HepG2 (cell line): ENCODE measurements around the gene CHST12. TPM values are rescaled to one million over a fixed set of nuclear protein-coding genes. Genes with fewer than 3 reads are reported as not detected.
A peak's percentile ranks its signal among the peaks of the same experiment; 100 is the strongest.

Experiments
- ARID2 ChIP-seq: sonication (generic); formaldehyde crosslinking; IDR thresholded peaks from 2 replicates; pipeline ENCODE4 v1.8.1; 2022; ENCODE audit warnings: mild to moderate bottlenecking, missing genetic modification reagents, borderline replicate concordance
- ATM ChIP-seq: fragments of 450-650 bp; IDR thresholded peaks from 2 replicates; pipeline ENCODE4 v1.7.1; 2017; ENCODE audit warnings: mild to moderate bottlenecking, borderline replicate concordance
- GZF1 ChIP-seq: sonication (generic); formaldehyde crosslinking; IDR thresholded peaks from 2 replicates; pipeline ENCODE4 v1.5.1; 2020; ENCODE audit warnings: mild to moderate bottlenecking, missing genetic modification reagents
- KDM2A ChIP-seq: sonication (generic); formaldehyde crosslinking; IDR thresholded peaks from 2 replicates; pipeline ENCODE4 v1.4.0; 2020; ENCODE audit warnings: low read depth, missing genetic modification reagents, borderline replicate concordance
- RBAK ChIP-seq: sonication (generic); formaldehyde crosslinking; IDR thresholded peaks from 2 replicates; pipeline ENCODE4 v1.5.1; 2020; ENCODE audit warnings: mild to moderate bottlenecking, missing genetic modification reagents
- SYNCRIP ChIP-seq: fragments of 200-400 bp; formaldehyde crosslinking; IDR thresholded peaks from 2 replicates; pipeline ENCODE4 v1.6.1; 2018; ENCODE audit warnings: mild to moderate bottlenecking, low read depth, low read length; ENCODE audit not compliant: insufficient read depth
- THAP11 ChIP-seq: IDR thresholded peaks from 2 replicates; pipeline ENCODE4 v1.6.1; 2016; ENCODE audit warnings: missing biosample characterization, missing genetic modification reagents
- ZBED4 ChIP-seq: sonication (generic); formaldehyde crosslinking; IDR thresholded peaks from 2 replicates; pipeline ENCODE4 v1.4.0; 2020; ENCODE audit warnings: missing genetic modification reagents, borderline replicate concordance
- ZNF350 ChIP-seq: sonication (generic); formaldehyde crosslinking; IDR thresholded peaks from 2 replicates; pipeline ENCODE4 v1.4.0; 2020; ENCODE audit warnings: mild to moderate bottlenecking, low read depth, missing genetic modification reagents, borderline replicate concordance
- ZNF430 ChIP-seq: sonication (generic); formaldehyde crosslinking; IDR thresholded peaks from 2 replicates; pipeline ENCODE4 v1.9.0; 2021; ENCODE audit warnings: mild to moderate bottlenecking, missing genetic modification reagents
- ZNF552 ChIP-seq: sonication (generic); formaldehyde crosslinking; IDR thresholded peaks from 2 replicates; pipeline ENCODE4 v1.9.0; 2022; ENCODE audit warnings: missing genetic modification reagents, mild to moderate bottlenecking, borderline replicate concordance
- polyA plus RNA-seq, 8 experiments: library from polyadenylated mRNA; depleted of rRNA in 3 of 8; stranded (reverse) in 7 of 8; unstranded in 1 of 8; fragments of >200 nt; fragmentation: Illumina TruSeq in 4 of 8; extraction: Trizol in 4 of 8; gene quantifications; 2 replicates each; pipeline versions ENCODE4 v1.2.1 to v1.2.3, GENCODE V29; 2011 to 2016; ENCODE audit warnings: low read depth in 4 of 8, missing spikeins in 1 of 8, mixed read lengths in 1 of 8; ENCODE audit not compliant: insufficient read depth in 1 of 8
- total RNA-seq, 5 experiments: library from RNA; depleted of rRNA; stranded (reverse); fragments of >200 nt; fragmentation: Illumina TruSeq; extraction: Trizol; gene quantifications; 2 replicates each; pipeline ENCODE4 v1.2.3, GENCODE V29; 2016; ENCODE audit warnings: low read depth in 1 of 5
- TF ChIP-seq, protein P1 (sequence below), 2 experiments: sonication (generic) in 1 of 2; formaldehyde crosslinking in 1 of 2; IDR thresholded peaks; 2 replicates each; pipeline versions ENCODE4 v1.4.0 to v1.6.1; 2018 to 2020; ENCODE audit warnings: missing genetic modification reagents in 2 of 2, borderline replicate concordance in 1 of 2, low read depth in 1 of 2, mild to moderate bottlenecking in 1 of 2, missing biosample characterization in 1 of 2
- TF ChIP-seq, protein P2 (sequence below): sonication (generic); formaldehyde crosslinking; IDR thresholded peaks from 2 replicates; pipeline ENCODE4 v1.4.0; 2020; ENCODE audit warnings: missing genetic modification reagents
- TF ChIP-seq, protein P3 (sequence below): IDR thresholded peaks from 2 replicates; pipeline ENCODE4 v1.6.1; 2016; ENCODE audit warnings: low read depth, control low read depth

CHST12 gene
- total and polyA plus RNA-seq, 2 of the 13 experiments (the other 11 are each of a cell fraction or from before 2014, with no cell fraction given): 6.4 to 15.8 TPM

- TF ChIP-seq, protein P1, sequence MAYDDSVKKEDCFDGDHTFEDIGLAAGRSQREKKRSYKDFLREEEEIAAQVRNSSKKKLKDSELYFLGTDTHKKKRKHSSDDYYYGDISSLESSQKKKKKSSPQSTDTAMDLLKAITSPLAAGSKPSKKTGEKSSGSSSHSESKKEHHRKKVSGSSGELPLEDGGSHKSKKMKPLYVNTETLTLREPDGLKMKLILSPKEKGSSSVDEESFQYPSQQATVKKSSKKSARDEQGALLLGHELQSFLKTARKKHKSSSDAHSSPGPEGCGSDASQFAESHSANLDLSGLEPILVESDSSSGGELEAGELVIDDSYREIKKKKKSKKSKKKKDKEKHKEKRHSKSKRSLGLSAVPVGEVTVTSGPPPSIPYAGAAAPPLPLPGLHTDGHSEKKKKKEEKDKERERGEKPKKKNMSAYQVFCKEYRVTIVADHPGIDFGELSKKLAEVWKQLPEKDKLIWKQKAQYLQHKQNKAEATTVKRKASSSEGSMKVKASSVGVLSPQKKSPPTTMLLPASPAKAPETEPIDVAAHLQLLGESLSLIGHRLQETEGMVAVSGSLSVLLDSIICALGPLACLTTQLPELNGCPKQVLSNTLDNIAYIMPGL (CRISPR knock-in tag; IDR thresholded peaks at IDR 0.05; ENCODE audit: borderline replicate concordance in 1 of 2, low read depth in 1 of 2): peak; percentile 75 to 96
- TF ChIP-seq SYNCRIP (no peak), KDM2A (CRISPR knock-in tag) (peak; percentile 85), GZF1 (peak; percentile 80; the same call in 1 of the 2 replicates), ZBED4 (CRISPR knock-in tag) (0 out of 2 replicates have a peak, but pooled peaks have one; percentile 47), ZNF350 (CRISPR knock-in tag) (peak; percentile 30; the same call in 1 of the 2 replicates), ZNF552 (CRISPR knock-in tag) (peak; percentile 74; the same call in 1 of the 2 replicates), ATM (no peak), ARID2 (CRISPR knock-in tag) (peak; percentile 67; the same call in 1 of the 2 replicates), RBAK (CRISPR knock-in tag) (peak; percentile 29; the same call in 1 of the 2 replicates), ZNF430 (CRISPR knock-in tag) (0 out of 2 replicates have a peak, but pooled peaks have one; percentile 31), THAP11 (CRISPR knock-in tag) (0 out of 2 replicates have a peak, but pooled peaks have one; percentile 13)
- TF ChIP-seq, protein P2, sequence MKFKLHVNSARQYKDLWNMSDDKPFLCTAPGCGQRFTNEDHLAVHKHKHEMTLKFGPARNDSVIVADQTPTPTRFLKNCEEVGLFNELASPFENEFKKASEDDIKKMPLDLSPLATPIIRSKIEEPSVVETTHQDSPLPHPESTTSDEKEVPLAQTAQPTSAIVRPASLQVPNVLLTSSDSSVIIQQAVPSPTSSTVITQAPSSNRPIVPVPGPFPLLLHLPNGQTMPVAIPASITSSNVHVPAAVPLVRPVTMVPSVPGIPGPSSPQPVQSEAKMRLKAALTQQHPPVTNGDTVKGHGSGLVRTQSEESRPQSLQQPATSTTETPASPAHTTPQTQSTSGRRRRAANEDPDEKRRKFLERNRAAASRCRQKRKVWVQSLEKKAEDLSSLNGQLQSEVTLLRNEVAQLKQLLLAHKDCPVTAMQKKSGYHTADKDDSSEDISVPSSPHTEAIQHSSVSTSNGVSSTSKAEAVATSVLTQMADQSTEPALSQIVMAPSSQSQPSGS (CRISPR knock-in tag): 0 out of 2 replicates have a peak, but pooled peaks have one; percentile 10
- TF ChIP-seq, protein P3, sequence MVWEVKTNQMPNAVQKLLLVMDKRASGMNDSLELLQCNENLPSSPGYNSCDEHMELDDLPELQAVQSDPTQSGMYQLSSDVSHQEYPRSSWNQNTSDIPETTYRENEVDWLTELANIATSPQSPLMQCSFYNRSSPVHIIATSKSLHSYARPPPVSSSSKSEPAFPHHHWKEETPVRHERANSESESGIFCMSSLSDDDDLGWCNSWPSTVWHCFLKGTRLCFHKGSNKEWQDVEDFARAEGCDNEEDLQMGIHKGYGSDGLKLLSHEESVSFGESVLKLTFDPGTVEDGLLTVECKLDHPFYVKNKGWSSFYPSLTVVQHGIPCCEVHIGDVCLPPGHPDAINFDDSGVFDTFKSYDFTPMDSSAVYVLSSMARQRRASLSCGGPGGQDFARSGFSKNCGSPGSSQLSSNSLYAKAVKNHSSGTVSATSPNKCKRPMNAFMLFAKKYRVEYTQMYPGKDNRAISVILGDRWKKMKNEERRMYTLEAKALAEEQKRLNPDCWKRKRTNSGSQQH (CRISPR knock-in tag): peak; percentile 86; the same call in 1 of the 2 replicates
Measured at GRCh38 chr7:2451171-2452073, 48.0 kb downstream of the CHST12 start (continued).
